DND-41 (cell line): ENCODE measurements around the gene NPFFR1.

Source experiments
- EZH2 ChIP-seq: IDR thresholded peaks from 3 replicates; pipeline ENCODE4 v1.6.1; 2012; ENCODE audit warnings: borderline replicate concordance, low read depth, mild to moderate bottlenecking, moderate library complexity, low read length, inconsistent platforms; ENCODE audit not compliant: severe bottlenecking
- TF ChIP-seq, protein P1 (sequence below): IDR thresholded peaks from 2 replicates; pipeline ENCODE4 v1.5.1; 2012; ENCODE audit warnings: borderline replicate concordance, low read length, moderate library complexity, mild to moderate bottlenecking; ENCODE audit not compliant: poor library complexity, severe bottlenecking; ENCODE audit errors: extremely low read depth

DNA sequence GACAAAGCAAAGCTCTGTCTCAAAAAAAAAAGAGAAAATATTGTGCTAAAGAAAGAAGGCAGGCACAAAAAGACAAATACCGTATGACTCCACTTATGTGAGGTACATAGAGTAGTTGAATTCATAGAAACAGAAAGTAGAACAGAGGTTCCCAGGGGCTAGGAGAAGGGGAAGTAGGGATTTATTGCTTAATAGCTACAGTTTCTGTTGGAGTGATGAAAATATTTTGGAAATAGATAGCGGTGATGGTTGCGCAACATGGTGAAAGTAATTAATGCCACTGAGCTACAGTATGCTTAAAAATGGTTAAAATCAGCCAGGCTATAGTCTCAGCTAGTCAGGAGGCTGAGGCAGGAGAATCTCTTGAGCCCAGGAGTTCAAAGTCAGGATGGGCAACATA lies 18.5 kb upstream of the NPFFR1 start:
- no peak for TF ChIP-seq EZH2
- TF ChIP-seq, protein P1, sequence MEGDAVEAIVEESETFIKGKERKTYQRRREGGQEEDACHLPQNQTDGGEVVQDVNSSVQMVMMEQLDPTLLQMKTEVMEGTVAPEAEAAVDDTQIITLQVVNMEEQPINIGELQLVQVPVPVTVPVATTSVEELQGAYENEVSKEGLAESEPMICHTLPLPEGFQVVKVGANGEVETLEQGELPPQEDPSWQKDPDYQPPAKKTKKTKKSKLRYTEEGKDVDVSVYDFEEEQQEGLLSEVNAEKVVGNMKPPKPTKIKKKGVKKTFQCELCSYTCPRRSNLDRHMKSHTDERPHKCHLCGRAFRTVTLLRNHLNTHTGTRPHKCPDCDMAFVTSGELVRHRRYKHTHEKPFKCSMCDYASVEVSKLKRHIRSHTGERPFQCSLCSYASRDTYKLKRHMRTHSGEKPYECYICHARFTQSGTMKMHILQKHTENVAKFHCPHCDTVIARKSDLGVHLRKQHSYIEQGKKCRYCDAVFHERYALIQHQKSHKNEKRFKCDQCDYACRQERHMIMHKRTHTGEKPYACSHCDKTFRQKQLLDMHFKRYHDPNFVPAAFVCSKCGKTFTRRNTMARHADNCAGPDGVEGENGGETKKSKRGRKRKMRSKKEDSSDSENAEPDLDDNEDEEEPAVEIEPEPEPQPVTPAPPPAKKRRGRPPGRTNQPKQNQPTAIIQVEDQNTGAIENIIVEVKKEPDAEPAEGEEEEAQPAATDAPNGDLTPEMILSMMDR = no peak
